IPS-11a (cell line): Measurements from ENCODE around the gene FAM111A.

Source experiments
- H3K4me3 ChIP-seq: one replicate; pipeline ENCODE4 v1.5.1; 2013; ENCODE audit warnings: low read depth, low read length, control low read depth

Gene FAM111A

DNA sequence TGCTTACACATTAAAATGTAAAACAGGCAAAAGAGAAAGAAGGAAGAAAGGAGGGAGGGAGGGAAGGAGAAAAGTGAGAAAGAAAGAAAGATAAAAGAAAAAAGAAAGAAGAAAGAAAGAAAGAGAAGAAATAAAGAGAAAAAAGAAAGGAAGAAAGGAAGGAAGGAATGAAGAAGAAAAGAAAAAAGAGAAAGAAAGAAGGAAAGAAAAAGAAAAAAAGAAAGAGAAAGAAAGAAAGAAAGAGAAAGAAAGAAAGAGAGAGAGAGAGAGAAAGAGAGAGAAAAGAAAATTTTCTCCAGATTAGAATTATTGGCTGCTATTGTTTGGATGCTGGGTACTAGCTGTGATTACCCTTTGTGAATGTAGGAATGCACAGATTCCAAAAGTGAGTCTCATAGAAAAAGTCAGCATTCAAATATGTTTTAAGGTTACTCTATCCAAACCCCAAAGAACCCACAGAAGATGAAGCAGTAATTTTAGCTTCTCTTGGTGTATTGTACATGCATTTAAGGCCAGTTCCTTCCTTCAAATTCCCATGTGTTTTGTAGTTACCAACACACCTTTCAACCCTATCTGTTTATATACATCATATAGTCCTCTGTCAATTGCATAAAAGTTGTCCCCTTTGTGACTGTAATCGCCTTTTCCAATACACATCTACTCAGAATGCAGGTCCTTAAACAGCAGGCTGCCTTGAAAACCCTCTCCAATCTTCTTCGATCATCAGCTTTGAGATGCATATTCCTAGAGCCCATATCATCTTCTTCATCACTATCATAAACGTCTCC is 789 bp upstream of the FAM111A start:
- H3K4me3 ChIP-seq, result peak overlapping the region; percentile 72

GRCh38 chr11:59144096-59144495 is 1.4 kb downstream of the FAM111A start:
- H3K4me3 ChIP-seq, result no peak overlapping the region

DNA sequence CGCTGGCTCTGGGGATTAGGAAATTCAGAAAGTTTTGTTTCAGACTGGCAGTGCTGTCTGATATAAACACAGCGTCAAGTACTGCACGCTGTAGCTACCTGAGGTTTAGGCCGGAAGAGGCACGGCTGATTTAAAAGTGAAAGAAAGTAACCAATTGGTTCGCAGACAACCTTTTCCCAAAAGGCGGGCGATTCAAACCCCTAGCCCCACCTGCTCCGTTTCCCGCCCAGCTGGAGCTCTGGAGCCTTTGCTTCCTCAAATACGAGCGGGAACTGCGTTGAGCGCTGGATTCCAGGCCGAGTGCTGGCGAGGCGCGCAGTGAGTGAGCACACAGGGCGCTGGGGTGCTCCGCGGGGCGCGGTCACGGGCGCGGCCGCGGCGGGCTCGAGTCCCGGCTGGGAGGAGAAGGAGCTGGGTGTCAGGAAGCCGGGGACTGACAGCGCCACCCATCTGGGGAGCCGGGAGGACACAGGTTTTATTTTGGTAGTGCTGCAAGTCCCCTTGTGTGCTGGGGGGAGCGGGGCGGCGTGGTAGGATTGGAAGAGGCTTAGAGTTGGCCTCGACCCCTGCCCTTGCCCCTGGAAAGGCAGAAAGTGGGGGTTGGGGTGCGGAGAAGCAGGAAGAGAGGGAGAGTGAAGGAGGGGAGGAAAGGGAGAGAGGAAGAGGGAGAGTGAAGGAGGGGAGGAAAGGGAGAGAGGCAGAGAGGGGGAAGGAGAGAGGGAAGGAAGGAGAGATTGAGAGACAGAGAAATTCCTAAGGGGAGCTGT is 2.1 kb downstream of the FAM111A start:
- H3K4me3 ChIP-seq, result peak overlapping the region; percentile 35

- H3K4me3 ChIP-seq, result no peak overlapping the region
These were observed 2.9 kb downstream of the FAM111A start for GRCh38 chr11:59145534-59145933.

GRCh38 chr11:59151761-59152160 is 9.1 kb downstream of the FAM111A start:
- H3K4me3 ChIP-seq, result no peak overlapping the region

DNA sequence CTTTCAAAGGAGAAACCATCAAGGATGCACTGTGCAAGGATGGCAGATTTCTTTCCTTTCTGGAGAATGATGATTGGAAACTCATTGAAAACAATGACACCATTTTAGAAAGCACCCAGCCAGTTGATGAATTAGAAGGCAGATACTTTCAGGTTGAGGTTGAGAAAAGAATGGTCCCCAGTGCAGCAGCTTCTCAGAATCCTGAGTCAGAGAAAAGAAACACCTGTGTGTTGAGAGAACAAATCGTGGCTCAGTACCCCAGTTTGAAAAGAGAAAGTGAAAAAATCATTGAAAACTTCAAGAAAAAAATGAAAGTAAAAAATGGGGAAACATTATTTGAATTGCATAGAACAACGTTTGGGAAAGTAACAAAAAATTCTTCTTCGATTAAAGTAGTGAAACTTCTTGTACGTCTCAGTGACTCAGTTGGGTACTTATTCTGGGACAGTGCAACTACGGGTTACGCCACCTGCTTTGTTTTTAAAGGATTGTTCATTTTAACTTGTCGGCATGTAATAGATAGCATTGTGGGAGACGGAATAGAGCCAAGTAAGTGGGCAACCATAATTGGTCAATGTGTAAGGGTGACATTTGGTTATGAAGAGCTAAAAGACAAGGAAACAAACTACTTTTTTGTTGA is 9.8 kb downstream of the FAM111A start:
- H3K4me3 ChIP-seq, result no peak overlapping the region

DNA sequence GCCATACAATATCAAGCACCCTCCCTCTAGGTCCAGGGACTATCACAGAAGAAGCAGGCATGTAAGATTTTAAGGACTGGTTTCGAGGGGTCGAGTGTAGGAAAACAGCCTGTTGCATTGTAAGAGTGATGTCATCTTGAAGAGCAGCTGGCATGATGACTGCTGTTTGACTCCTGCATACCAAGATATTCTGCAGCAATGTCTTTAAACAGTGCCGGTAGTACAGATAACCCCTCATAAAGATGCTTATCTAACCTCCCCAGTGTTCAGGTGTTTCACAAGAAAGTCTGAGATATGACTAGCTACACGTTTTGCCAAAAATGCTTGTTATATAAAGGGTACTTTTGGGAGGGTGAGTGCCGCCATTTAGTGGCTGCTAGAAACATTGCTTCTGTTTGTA is 12.0 kb downstream of the FAM111A start:
- H3K4me3 ChIP-seq, result no peak overlapping the region

- no peak overlapping the region for H3K4me3 ChIP-seq
These were observed 14.8 kb downstream of the FAM111A start for GRCh38 chr11:59157433-59157832.

DNA sequence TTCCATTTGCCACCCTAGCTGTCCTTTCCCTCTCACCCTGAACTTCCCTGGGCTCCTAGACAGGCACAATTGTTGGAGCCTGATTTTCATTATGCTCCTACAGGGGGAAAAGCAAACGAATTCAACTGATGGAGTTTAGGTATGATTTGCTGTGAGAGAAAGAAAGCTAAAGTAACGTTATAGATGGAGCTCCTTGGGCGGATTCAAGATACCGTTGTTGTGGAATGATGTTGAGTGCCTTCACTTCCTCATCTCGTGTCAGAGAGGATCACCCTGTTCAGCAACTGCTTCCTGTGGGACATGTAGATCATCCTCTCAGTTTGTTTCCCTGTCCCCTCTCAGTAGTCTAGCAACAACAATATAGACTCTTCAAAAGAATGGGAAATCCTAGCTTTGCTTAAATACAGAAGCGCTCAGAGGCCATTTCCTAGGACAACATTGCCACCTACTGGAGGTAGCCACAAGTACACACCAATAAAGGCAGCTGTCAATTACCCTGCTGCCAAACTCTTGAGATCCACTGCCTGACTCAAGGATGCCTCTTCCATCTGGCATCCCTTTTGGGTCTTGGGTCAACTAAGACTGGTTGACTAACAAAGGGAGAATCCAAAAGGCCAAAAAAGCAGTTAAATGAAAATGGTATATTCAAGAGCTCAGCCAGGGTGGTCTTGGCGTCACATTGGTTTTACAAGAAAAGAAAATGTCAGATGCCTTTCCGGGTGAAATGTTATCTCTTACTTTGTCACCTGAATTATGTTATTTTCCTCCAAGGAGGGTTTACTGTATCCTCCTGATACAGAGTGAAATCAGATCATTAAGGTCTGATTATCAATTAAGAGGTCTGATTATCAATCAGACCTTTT is 15.8 kb downstream of the FAM111A start:
- H3K4me3 ChIP-seq, result no peak overlapping the region

- H3K4me3 ChIP-seq, result no peak overlapping the region
These were observed 21.4 kb downstream of the FAM111A start for GRCh38 chr11:59164028-59164427.

DNA sequence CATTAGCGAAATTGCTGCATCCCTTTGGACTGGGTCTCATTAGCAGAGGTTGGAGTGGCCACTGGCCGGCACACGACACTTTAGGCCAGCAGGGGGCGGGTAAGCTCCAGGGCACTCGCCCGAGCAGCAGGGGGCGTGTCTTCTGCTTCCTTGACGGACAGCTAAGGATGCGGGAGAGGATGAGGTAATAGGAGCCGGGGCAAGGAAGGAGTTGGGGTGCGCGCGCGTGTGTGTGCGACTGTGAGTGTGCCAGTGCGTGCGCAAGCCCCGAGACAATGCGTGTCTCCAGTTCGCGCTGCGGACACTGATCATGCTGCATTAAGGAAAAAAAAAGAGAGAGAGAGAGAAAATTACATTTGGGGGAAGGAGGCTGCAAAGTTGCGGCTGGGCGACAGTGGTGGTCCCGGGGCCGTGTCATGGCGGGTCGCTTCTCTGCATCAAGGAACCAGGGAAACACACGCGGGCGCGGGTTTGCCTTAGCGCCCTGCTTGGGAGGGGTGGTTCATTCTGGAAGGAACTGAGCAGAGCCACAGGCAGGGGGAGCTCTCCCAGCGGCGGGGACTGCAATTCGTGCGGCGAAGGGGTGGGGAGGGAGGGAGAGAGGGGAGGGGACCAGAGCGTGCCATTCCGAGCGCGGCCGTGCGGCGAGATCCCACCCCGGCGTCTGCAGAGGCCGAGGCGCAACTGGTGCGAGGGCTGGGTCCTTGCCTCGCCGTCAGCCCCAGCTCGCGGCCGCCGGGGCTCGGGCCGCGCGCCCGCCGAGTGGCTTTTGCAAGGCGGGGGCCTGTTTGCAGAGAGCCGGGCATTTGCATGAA is 29.1 kb downstream of the FAM111A start, which contains the start of gene DTX4:
TSS of gene DTX4 (plus strand) at position 625 of the 815 bp plus-strand sequence. CDS start 464 bp downstream, outside the sequence.
- H3K4me3 ChIP-seq, result peak within 1 kb of the TSS; percentile 82

DNA sequence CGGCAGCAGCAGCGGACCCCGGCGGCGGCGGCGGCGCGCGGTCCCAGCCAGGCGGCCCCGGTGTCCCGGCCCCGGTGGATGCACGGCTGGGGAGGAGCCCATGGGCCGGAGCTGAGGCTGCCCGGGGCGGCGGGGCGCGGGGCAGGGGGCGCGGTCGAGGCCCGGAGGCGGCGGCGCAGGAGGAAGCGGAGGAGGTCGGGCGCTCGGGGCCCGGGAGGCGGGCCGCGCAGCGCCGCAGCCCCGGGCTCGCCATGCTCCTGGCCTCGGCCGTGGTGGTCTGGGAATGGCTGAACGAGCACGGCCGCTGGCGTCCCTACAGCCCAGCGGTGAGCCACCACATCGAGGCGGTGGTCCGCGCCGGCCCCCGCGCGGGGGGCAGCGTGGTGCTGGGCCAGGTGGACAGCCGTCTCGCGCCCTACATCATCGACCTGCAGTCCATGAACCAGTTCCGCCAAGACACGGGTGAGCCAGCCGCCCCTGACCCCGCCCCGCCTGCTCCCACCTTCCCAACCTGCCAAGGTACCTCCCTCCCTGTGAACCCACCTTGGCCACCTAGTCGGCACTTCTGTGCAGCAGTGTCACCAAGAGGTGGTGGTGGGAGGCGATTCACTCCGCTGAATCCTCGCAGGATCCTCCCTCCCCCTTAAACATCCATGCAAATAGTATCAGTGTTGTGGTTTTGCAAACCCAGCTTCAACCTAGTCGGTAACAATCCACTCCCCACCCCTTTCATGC is 29.9 kb downstream of the FAM111A start:
- H3K4me3 ChIP-seq, result peak overlapping the region; percentile 82

- H3K4me3 ChIP-seq, result peak overlapping the region; percentile 68
These were observed 30.7 kb downstream of the FAM111A start for GRCh38 chr11:59173080-59173963.

GRCh38 chr11:59173964-59174663 is 31.5 kb downstream of the FAM111A start:
- H3K4me3 ChIP-seq, result peak overlapping the region; percentile 68

- no peak overlapping the region for H3K4me3 ChIP-seq
These were observed 32.0 kb downstream of the FAM111A start for GRCh38 chr11:59174664-59175033.

GRCh38 chr11:59175091-59175501 is 32.4 kb downstream of the FAM111A start:
- H3K4me3 ChIP-seq, result no peak overlapping the region

- no peak overlapping the region for H3K4me3 ChIP-seq
These were observed 33.7 kb downstream of the FAM111A start for GRCh38 chr11:59176330-59176729.

DNA sequence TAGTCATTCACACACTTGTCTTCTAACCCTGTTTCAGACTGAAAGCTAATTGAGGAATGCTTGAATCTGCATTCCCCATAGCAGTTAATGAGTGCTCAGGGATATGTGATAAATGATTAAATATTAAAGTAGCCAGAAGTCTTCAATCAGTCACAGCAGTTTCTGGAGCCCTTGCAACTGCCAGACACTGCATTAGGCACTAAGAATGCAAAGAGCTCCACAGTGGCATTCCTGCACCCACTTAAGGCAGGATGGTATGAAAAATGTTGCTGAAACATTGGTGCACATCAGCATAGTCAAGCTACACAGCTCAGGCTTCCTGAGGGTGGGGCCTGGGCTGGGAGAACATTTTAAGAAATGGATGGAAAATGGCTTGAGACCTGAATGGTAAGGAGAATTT is 35.7 kb downstream of the FAM111A start:
- no peak overlapping the region for H3K4me3 ChIP-seq
